GM18867 (cell line): Measurements from ENCODE around the gene P3H2.

Experiments used
- ATAC-seq: cut with Tn5 transposase; IDR thresholded peaks from one replicate; pipeline ENCODE4 v1.9.1; 2021; ENCODE audit warnings: mild to moderate bottlenecking, moderate library complexity; ENCODE audit not compliant: unreplicated experiment

P3H2 gene

GRCh38 chr3:189907803-189908202, 212.9 kb downstream of the P3H2 start:
- no peak for ATAC-seq
